Tibial nerve (tissue), 4 donors: ENCODE measurements around the gene CCDC3. TPM values are rescaled to one million over a fixed set of nuclear protein-coding genes. Genes with fewer than 3 reads are reported as not detected.

Experiments used
- DNase-seq, 2 donors: peaks; one replicate each; pipeline ENCODE4 v3.0.0-alpha.2; 2019; ENCODE audit warnings: low spot score in 2 of 2
- H3K27ac ChIP-seq, 4 donors: fragments of 200-600 bp; sonication (generic) in 3 of 4; one replicate each; pipeline ENCODE4 v1.5.1; 2017 to 2019; ENCODE audit warnings: mild to moderate bottlenecking in 1 of 4
- H3K27me3 ChIP-seq, 2 donors: fragments of 200-600 bp; sonication (generic) in 1 of 2; one replicate each; pipeline versions ENCODE4 v1.5.1 to v1.6.0; 2017 to 2019
- H3K36me3 ChIP-seq, 3 donors: fragments of 200-600 bp; sonication (generic); one replicate each; pipeline ENCODE4 v1.5.1; 2018 to 2019
- H3K4me1 ChIP-seq, 4 donors: fragments of 200-600 bp; sonication (generic) in 3 of 4; one replicate each; pipeline ENCODE4 v1.5.1; 2017 to 2019
- H3K4me3 ChIP-seq, 4 donors: fragments of 200-600 bp; sonication (generic) in 3 of 4; one replicate each; pipeline ENCODE4 v1.5.1; 2017 to 2019; ENCODE audit warnings: mild to moderate bottlenecking in 1 of 4, moderate library complexity in 1 of 4
- H3K9me3 ChIP-seq, 4 donors: fragments of 200-600 bp; sonication (generic) in 3 of 4; one replicate each; pipeline ENCODE4 v1.5.1; 2017 to 2019
- CTCF ChIP-seq, 5 experiments: fragments of 200-600 bp in 3 of 5; fragments of 450-650 bp in 2 of 5; sonication (generic) in 3 of 5; IDR thresholded peaks; one replicate each; pipeline ENCODE4 v1.5.1; 2016 to 2019; ENCODE audit warnings: antibody characterized with exemption in 5 of 5, mild to moderate bottlenecking in 3 of 5, moderate library complexity in 2 of 5
- EP300 ChIP-seq, 2 donors: sonication (generic); formaldehyde crosslinking; IDR thresholded peaks; one replicate each; pipeline ENCODE4 v1.6.1; 2017; ENCODE audit warnings: antibody characterized with exemption in 2 of 2, mild to moderate bottlenecking in 1 of 2
- POLR2A ChIP-seq, 2 donors: fragments of 450-650 bp; IDR thresholded peaks; one replicate each; pipeline ENCODE4 v1.6.1; 2017; ENCODE audit warnings: antibody characterized with exemption in 2 of 2, mild to moderate bottlenecking in 2 of 2, moderate library complexity in 2 of 2
- WGBS, 2 donors: methylation state at CpG; one replicate each; pipeline ENCODE4 v1.1.5; 2018; 5-methylcytosine and 5-hydroxymethylcytosine counted together
- total RNA-seq, 4 donors: library from RNA; depleted of rRNA; stranded (reverse); fragments of >200 nt; gene quantifications; one replicate each; pipeline ENCODE4 v1.1.0, GENCODE V29; 2016

The CCDC3 gene
- total RNA-seq, 4 donors from 2014 or later = 73.2 to 188 (median 149) TPM

GRCh38 chr10:12971001-12971788 is 30.3 kb downstream of the CCDC3 start:
- H3K27me3 ChIP-seq = no peaks in the 10 kb centered on the region
- 77 to 79% methylated on average over 14 of the region's 14 CpGs for WGBS, 2 donors
- TF ChIP-seq POLR2A (IDR thresholded peaks at IDR 0.05) (no peak), CTCF (IDR thresholded peaks at IDR 0.05) (no peak), EP300 (IDR thresholded peaks at IDR 0.05) (no peak)
- no peak overlapping the region for H3K27ac ChIP-seq
- peaks cover 0 to 12% (median 0%) of the 10 kb centered on the region in 3 donors for H3K36me3 ChIP-seq
- no peak for DNase-seq
- H3K4me1 ChIP-seq = peaks cover 0 to 3% (median 0%) of the 10 kb centered on the region in 4 donors
- H3K9me3 ChIP-seq = peaks cover 0 to 40% (median 8%) of the 10 kb centered on the region in 4 donors
- H3K4me3 ChIP-seq = no peak overlapping the region

- TF ChIP-seq POLR2A (IDR thresholded peaks at IDR 0.05) (no peak), EP300 (IDR thresholded peaks at IDR 0.05) (no peak)
- Histone ChIP-seq H3K4me1 (peaks cover 0 to 3% (median 0%) of the 10 kb centered on the region in 4 donors), H3K9me3 (peaks cover 0 to 41% (median 8%) of the 10 kb centered on the region in 4 donors), H3K4me3 (no peak overlapping the region), H3K36me3 (peaks cover 0 to 12% (median 0%) of the 10 kb centered on the region in 3 donors), H3K27me3 (no peaks in the 10 kb centered on the region), H3K27ac (no peak overlapping the region)
- no peak for DNase-seq
- 83% methylated on average over 5 of the region's 5 CpGs for whole genome bisulfite sequencing, 2 donors
These were observed 31.6 kb downstream of the CCDC3 start for GRCh38 chr10:12969951-12970350.

DNA sequence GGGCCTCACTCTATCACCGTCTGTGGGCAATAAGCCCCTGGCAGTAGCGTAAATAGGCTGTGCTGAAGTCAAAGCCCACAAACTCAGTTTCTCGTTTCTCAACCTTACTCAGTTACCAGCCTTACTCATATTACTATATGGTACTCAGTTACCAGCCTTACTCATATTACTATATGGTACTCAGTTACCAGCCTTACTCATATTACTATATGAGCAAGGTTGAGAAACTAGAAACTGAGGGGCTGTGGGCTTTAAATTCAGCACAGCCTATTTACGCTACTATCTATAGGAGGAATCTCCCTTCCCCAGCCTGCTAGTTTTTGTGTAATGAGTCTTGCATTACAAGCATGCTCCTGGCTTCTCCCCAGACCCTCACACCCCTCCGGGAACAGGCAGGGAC is 35.4 kb downstream of the CCDC3 start:
- DNase-seq = no peak
- H3K27ac ChIP-seq = no peak overlapping the region
- H3K36me3 ChIP-seq = peaks cover 0 to 12% (median 0%) of the 10 kb centered on the region in 3 donors
- H3K4me1 ChIP-seq = peaks cover 0 to 7% (median 0%) of the 10 kb centered on the region in 4 donors
- H3K9me3 ChIP-seq = peaks cover 0 to 41% (median 8%) of the 10 kb centered on the region in 4 donors
- H3K4me3 ChIP-seq = no peak overlapping the region
- TF ChIP-seq EP300 (IDR thresholded peaks at IDR 0.05) = no peak
- TF ChIP-seq POLR2A (IDR thresholded peaks at IDR 0.05) = no peak
- no peak for TF ChIP-seq CTCF (IDR thresholded peaks at IDR 0.05)
- 91 to 94% methylated on average over 5 of the region's 5 CpGs for WGBS, 2 donors
- no peaks in the 10 kb centered on the region for H3K27me3 ChIP-seq

DNA sequence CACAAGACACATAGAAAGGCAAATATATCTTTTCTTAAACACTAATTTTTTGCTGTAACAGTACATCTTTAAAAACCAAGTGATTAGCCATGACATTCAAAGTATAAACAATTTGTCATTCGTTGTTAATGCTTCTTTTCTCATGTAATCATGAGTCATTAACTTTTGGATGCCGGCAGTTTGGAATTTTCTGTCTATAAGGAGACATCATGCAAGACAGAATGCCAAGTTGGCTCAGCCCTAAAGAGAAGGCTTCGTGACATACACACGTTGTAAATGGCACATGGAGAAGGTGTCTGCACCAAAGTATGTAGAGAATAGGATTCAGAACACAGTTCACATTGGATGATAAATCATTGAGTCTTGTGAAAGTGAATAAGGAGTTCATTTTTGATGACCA is 35.9 kb downstream of the CCDC3 start:
- Histone ChIP-seq H3K27ac (no peak overlapping the region), H3K27me3 (no peaks in the 10 kb centered on the region), H3K4me1 (peaks cover 0 to 7% (median 0%) of the 10 kb centered on the region in 4 donors), H3K9me3 (peaks cover 0 to 41% (median 8%) of the 10 kb centered on the region in 4 donors), H3K36me3 (peaks cover 0 to 12% (median 0%) of the 10 kb centered on the region in 3 donors), H3K4me3 (no peak overlapping the region)
- TF ChIP-seq POLR2A (IDR thresholded peaks at IDR 0.05) = no peak
- no peak for TF ChIP-seq EP300 (IDR thresholded peaks at IDR 0.05)
- no peak for TF ChIP-seq CTCF (IDR thresholded peaks at IDR 0.05)
- no peak for DNase-seq
- WGBS, 2 donors = 44 to 53% methylated on average over 4 of the region's 4 CpGs

DNA sequence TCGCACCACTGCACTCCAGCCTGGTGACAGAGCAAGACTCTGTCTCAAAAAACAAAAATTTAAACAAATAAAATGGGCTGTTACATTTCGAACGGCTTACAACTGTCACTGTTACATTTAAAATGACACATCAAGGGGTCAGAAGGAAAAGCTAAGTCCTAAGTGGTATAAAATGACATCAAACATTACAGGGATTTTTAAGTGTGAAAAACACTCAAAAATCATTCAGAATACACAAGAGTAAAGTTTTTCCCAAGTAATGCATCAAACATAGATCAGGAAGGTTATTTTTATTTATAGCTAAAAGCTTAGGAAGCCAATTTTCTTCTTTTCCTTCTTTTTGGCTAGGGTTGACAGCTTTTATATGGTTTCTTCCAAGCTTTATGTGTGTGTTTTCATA is 39.0 kb downstream of the CCDC3 start:
- Histone ChIP-seq H3K27ac (peak overlapping the region in 2 of 4 donors; percentile 18 to 47), H3K4me1 (peaks cover 0 to 9% (median 3%) of the 10 kb centered on the region in 4 donors), H3K36me3 (peaks cover 0 to 9% (median 0%) of the 10 kb centered on the region in 3 donors), H3K4me3 (no peak overlapping the region), H3K9me3 (peaks cover 0 to 17% (median 6%) of the 10 kb centered on the region in 4 donors), H3K27me3 (no peaks in the 10 kb centered on the region)
- DNase-seq = no peak
- no peak for TF ChIP-seq EP300 (IDR thresholded peaks at IDR 0.05)
- TF ChIP-seq POLR2A (IDR thresholded peaks at IDR 0.05) = no peak
- no peak for TF ChIP-seq CTCF (IDR thresholded peaks at IDR 0.05)
- WGBS, 2 donors = 70 to 85% methylated on average over 3 of the region's 3 CpGs
